ENCODE data around the gene DONSON.

GRCh38 chr21:33543505-33544129 lies 44.9 kb downstream of the DONSON start:
- no peak for TF ChIP-seq CTCF (conservative IDR thresholded peaks at IDR 0.05; ENCODE audit: low read depth, low read length)
- TF ChIP-seq EZH2 (IDR thresholded peaks at IDR 0.05; ENCODE audit: borderline replicate concordance, low read depth, low read length, poor library complexity, severe bottlenecking) = no peak
